HG03460 (cell line): ENCODE measurements around the gene CYP3A5.
"Not testable (repeated sequence)": the region's sequence is repeated elsewhere in the genome, so short reads cannot be mapped to it uniquely, and the experiment has no call there.

Source experiments
- ATAC-seq: cut with Tn5 transposase; IDR thresholded peaks from one replicate; pipeline ENCODE4 v1.9.1; 2021; ENCODE audit not compliant: unreplicated experiment

The CYP3A5 gene

GRCh38 chr7:99685871-99686608, 6.2 kb upstream of the CYP3A5 start:
- ATAC-seq: not testable (repeated sequence)

DNA sequence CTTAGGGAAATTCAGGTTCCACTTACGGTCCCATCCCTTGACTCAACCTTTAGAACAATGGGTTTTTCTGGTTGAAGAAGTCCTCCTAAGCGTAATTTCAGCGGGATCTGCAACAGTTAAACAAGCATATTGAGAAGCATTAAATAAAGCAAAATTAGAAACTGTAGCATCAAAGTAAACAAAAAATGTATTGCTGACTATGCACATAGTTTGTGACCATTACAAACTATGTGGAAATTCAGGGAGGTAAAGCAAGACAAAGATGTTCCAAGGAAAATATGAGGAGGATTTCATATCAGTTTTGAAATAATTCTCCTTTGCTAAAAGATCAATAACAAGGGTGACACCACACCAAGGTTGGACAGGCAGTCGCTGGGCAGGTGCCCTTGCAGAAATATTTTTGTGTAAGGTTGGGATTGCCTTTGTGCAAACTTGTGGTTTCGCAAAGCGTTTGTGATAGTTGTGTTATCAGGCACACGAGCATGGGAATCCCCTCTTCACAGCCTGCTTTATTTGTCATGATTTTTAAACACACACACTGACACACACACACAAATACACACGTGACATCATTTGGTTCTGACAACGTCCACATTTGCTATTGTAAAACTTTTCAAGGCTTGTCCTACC, 5.4 kb upstream of the CYP3A5 start:
- no peak for ATAC-seq

DNA sequence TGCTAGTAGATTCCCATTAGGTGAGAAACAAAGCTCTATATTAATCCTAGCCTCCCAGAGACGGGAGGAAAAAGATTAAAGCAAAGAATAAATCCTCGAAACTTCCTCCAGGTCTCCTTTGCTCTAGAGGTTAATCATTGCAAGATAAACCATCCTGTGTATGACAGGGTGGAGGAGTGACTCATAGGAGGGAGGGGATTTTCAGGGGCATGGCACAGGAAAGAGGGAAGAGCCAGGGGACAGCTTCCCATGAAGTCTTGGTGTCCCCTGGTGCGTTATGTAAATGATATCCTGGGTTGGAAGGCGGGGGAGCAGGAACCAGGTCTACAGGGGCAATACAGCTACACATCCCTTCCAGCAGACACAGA, 780 bp downstream of the CYP3A5 start:
- no peak for ATAC-seq

DNA sequence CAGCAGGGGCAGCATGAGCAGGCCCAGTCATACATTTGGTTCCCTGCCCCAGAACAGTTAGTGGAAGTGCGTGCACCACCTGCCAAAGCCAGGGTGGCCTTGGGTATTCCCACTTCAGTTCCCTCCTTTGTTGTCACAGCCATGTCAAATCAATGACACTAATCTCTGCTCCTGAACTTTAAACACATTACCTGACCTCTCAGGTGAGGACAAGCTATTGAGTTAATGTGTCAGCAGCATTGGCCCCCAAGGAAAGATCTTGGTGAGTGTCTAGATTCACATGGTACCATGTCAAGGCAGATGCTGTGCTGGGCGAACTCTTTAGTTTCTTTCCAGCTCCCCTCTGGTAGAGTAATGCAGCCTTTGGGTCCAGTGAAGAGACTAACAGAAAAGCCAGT, 2.1 kb downstream of the CYP3A5 start:
- no peak for ATAC-seq

GRCh38 chr7:99677013-99677647, 2.7 kb downstream of the CYP3A5 start:
- ATAC-seq: no peak

- no peak for ATAC-seq
Measured at GRCh38 chr7:99674995-99675742, 4.6 kb downstream of the CYP3A5 start.

GRCh38 chr7:99672573-99672972, 7.2 kb downstream of the CYP3A5 start:
- ATAC-seq: no peak

DNA sequence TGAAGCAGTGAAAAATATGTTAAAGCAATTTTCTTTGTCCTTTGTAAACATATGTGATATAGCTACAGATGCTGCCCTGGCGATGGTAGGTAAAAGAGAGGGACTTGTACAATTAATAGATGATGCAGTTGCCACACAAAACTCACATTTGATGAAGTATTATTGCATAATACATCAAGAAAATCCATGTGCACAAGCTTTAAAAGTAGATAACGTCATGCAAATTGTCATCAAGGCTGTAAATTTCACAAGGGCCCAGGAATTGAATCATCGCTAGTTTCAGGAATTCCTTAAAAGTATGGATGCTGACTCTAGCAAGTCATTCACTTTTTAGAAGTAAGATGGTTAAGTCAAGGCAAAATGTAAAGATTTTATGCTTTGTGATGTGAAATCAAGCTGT, 10.0 kb downstream of the CYP3A5 start:
- ATAC-seq: no peak

GRCh38 chr7:99668541-99668940, 11.3 kb downstream of the CYP3A5 start:
- ATAC-seq: no peak

DNA sequence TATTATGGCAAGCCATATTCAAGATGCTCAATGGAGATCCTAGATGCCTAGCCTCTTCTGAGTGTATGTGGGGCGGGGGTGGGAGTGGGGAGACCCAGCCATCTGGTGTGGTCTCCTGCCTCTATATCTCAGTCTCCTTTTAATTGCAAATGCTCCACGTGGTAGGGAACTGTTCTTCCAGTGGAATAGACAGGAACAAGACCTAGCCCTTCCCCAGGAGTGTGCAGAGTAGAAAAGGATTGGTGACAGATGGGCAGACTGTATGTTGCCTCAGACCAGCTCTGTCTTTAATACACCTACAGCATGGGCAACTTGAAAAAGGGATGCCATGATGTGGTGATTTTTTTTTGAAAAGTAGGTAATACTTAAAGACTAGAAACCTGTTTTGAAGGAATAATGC, 12.6 kb downstream of the CYP3A5 start:
- ATAC-seq: no peak

DNA sequence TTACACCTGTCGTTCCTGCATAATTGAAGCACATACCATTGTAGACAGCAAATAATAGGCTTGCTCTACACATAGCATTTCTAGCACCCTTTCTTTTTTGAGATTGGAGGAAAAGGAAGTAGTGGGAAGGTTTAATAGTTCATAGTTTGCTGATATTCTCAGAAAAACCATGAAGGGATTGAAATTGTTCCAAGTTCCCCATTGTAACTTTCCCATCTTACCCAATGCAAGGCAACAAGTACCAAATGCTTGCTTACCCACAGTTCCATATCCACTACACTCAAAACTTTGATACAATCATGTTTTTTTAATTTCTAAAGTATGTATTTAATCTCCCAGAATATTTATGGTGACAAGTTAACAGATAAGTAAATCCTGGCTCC, 13.8 kb downstream of the CYP3A5 start:
- no peak for ATAC-seq

DNA sequence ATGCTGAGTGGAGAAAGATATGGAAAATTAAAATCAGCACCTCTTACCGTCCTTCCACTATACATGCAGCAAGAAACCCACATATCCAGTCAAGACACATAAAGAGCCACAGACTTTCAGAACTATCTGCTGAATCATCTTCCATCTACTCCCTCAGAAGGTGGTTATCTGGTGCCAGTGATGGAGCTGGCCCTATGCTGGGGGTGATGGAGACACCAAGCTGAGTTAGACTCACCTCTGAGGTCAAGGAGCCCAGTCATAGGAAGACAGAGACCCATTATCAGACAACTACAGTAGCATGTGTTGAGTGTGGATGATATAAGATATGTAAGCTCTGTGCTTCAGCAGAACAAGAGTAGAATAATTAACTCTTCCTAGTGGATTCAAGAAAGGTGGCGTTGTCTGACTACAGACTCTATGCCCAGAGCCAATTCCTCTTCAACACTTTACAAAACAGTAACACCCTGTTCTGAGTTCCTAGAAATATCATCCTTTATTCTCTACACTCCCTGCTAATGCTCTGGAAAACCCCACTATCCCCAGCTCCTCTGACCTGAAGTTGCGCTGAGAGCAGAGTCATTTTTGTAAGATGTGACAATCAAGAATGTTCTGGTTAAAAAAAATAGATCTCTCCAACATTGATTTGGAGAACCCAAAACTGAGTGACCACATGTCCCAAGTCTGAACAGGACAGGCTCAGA, 14.3 kb downstream of the CYP3A5 start:
- ATAC-seq: no peak

DNA sequence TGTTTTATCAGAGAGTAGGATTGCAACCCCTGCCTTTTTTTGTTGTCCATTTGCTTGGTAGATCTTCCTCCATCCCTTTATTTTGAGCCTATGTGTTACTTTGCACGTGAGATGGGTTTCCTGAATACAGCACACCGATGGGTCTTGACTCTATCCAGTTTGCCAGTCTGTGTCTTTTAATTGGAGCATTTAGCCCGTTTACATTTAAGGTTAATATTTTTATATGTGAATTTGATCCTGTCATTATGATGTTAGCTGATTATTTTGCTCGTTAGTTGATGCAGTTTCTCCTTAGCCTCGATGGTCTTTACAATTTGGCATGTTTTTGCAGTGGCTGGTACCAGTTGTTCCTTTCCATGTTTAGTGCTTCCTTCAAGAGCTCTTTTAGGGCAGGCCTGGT, 21.9 kb downstream of the CYP3A5 start:
- ATAC-seq: not testable (repeated sequence)

- not testable (repeated sequence) for ATAC-seq
Measured at GRCh38 chr7:99654626-99655025, 25.2 kb downstream of the CYP3A5 start.

DNA sequence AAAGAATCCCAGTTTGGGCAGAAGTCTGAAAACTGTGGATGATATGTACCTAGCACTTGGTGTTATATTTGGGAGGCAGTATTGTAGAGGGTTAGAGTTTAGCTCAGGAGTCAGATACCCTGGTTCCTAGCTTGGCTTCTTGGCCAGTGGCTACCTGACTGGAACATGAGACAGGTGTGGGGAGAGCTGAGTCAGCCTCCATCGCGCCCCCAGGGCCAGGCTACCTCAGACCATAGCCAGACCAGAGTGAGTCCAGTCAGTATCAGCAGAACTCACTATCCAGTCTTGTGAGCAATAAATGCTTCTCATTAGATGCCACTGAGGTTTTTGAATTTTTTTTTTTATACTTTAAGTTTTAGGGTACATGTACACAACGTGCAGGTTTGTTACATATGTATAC, 26.0 kb downstream of the CYP3A5 start:
- no peak for ATAC-seq

DNA sequence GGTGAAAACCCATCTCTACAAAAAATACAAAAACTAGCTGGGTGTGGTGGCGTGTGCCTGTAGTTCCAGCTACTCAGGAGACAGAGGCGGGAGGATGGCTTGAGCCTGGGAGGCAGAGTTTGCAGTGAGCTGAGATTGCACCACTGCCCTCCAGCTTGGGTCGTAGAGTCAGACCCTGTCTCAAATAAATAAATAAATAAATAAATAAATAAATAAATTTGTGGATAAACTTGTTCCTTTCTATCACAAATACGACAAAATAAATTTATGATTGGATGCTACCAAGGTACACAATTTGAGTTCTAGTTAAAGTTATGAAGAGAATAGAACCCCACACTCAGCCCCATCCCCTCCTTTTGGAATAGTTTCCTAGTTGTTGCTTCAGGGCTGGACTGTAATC, 26.5 kb downstream of the CYP3A5 start:
- not testable (repeated sequence) for ATAC-seq

DNA sequence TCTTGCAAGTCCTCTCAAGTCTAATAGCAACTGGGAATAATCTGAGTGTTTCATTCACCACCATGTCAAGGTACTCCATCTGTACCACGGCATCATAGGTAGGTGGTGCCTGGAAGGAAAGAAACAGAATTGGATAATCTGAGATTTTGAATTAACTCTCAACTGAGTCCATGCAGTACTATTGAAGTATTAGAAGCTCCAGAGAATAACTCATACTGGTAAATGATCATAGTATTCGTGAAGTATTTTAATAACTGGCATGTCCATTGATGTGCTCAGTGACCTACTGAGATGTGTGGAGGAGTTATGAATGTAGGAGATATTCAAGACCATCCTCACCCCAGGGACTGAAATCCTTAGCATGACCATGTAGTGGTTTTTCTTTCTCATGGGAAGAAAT, 27.1 kb downstream of the CYP3A5 start:
- ATAC-seq: no peak

- no peak for ATAC-seq
Measured at GRCh38 chr7:99651290-99651689, 28.5 kb downstream of the CYP3A5 start.

DNA sequence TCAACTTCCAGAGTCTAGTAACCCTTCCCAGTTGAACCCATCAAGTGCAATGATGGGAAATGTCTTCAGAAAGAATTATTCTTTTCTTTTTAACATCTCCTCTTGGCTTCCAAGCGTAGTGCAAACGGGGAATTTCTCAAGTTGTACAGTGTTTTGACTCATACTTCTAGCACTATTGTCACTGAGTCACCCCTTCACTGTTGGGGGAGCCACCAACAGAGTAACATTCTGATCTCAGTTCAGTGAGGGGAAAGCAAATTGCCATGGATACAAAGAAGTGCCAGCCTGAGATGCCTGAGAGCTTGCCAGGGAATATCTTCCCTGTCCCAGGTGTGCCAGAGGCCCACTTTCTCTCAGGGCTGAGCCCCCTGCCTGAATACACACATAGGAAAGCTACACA, 31.0 kb downstream of the CYP3A5 start:
- ATAC-seq: no peak

DNA sequence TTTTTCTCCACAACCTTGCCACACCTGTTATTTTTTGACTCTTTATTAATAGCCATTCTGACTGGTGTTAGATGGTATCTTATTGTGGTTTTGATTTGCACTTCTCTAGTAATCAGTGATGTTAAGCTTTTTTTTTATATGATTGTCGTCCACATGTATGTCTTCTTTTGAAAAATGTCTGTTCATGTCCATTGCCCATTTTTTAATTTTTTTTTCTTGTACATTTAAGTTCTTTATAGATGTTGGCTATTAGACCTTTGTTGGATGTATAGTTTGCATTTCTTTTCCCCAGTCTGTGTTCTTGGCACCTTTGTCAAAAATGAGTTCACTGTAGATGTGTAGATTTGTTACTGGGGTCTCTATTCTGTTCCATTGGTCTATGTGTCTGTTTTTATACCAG, 34.2 kb downstream of the CYP3A5 start:
- no peak for ATAC-seq

DNA sequence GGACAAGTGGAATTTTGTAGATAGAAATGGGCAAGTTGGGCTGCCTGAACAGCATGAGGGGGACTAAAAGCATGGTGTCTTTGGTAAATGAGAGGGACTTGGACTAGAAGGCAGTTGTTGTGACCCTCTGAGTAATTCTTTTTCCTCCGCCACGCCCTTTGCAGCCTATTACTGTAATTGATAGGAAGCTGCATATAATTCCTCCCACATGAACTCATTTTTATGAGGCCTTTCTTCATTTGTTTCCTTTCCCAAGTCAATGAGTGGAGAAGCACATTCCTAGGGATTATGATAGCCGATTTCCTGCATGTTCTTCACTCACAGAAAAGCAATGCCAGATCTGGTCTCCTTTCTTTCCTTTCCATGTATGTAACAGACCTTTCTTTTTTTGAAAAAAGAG, 35.4 kb downstream of the CYP3A5 start:
- no peak for ATAC-seq
